Kidney epithelial cell (primary cell): Measurements from ENCODE around the gene MRPS16. TPM values are rescaled to one million over a fixed set of nuclear protein-coding genes. Genes with fewer than 3 reads are reported as not detected.

Source experiments
- DNase-seq: peaks from one replicate; pipeline ENCODE4 v3.0.0-alpha.2; 2010; ENCODE audit warnings: low read depth
- H3K27me3 ChIP-seq: 2 replicates; pipeline ENCODE4 v1.6.0; 2011; ENCODE audit warnings: low read length; ENCODE audit not compliant: control insufficient read depth, insufficient read depth
- H3K36me3 ChIP-seq: 2 replicates; pipeline ENCODE4 v1.5.1; 2011; ENCODE audit warnings: low read length; ENCODE audit not compliant: control insufficient read depth, insufficient read depth
- H3K4me3 ChIP-seq: 2 replicates; pipeline ENCODE4 v1.5.1; 2011; ENCODE audit warnings: low read depth, mild to moderate bottlenecking, control low read depth, low read length
- CTCF ChIP-seq: IDR thresholded peaks from 2 replicates; pipeline ENCODE4 v1.5.1; 2011; ENCODE audit warnings: mild to moderate bottlenecking, moderate library complexity, low read length, control low read depth, inconsistent platforms; ENCODE audit not compliant: insufficient read depth, poor library complexity, severe bottlenecking
- total RNA-seq: library from RNA; depleted of rRNA; stranded (reverse); fragments of >200 nt; gene quantifications from 2 replicates; pipeline ENCODE4 v1.2.3, GENCODE V29; 2015

Gene MRPS16
- total RNA-seq, 1 donor from 2014 or later: 71.9 TPM

GRCh38 chr10:73215749-73216148 lies 36.7 kb downstream of the MRPS16 start:
- H3K36me3 ChIP-seq: no peaks in the 10 kb centered on the region
- TF ChIP-seq CTCF: no peak
- no peaks in the 10 kb centered on the region for H3K27me3 ChIP-seq
- H3K4me3 ChIP-seq: no peak overlapping the region
- no peak for DNase-seq

GRCh38 chr10:73211106-73211811 lies 41.2 kb downstream of the MRPS16 start:
- no peak for DNase-seq
- no peak for TF ChIP-seq CTCF
- Histone ChIP-seq H3K27me3 (no peaks in the 10 kb centered on the region), H3K4me3 (no peak overlapping the region), H3K36me3 (no peaks in the 10 kb centered on the region)

DNA sequence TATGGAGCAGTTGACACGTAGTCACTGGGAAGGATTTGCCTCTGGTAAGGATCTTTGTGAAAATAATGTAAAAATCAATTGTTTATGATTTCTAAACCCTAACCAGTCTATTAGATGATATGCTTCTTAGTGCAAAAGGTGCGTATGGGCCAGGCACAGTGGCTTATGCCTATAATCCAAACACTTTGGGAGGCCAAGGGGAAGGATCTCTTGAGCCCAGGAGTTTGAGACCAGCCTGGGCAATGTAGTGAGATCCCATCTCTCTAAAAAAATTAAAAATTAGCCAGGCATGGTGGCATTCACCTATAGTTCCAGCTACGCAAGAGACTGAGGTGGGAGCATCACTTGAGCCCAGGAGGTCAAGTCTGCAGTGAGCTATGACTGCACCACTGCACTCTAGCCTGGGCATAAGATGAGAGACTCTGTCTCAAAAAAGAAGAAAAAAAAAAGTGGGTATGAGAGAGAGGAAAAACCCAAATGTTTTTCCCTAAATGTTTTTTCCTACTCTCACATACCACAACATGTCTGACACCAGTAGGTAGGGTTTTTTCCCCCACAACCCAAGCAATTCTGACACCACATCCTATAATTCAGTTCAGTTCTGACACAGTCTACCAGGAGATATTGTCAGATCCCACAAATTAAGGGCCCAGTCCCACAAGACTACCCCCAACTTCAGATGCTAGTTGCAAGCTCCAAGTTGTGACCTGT lies 41.9 kb downstream of the MRPS16 start:
- Histone ChIP-seq H3K4me3 (no peak overlapping the region), H3K27me3 (no peaks in the 10 kb centered on the region)
- no peak for TF ChIP-seq CTCF

DNA sequence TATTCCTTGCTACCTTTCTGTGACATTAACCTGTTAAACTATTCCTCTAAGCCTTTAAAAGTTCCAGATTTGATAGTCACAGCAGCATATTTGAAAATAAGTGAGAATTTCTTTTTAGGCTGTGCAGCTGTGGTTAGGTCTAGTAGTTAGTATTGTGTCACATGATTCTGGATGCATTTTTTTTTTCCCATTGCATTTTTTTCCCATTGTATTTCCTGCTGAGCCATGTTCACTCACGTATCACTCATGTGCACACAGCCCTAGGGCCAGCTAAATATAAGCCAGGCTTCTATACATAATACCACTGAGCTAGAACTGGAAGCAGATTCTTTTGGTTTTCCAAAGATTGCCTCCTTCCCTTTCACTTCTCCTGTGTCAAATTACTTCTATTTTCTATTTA lies 42.7 kb downstream of the MRPS16 start:
- TF ChIP-seq CTCF: no peak
- H3K27me3 ChIP-seq: no peaks in the 10 kb centered on the region
- no peak overlapping the region for H3K4me3 ChIP-seq
- DNase-seq: peak; percentile 19
- H3K36me3 ChIP-seq: no peaks in the 10 kb centered on the region

More for the DNA sequence above, 41.9 kb downstream of the MRPS16 start:
- H3K36me3 ChIP-seq: no peaks in the 10 kb centered on the region
- no peak for DNase-seq

DNA sequence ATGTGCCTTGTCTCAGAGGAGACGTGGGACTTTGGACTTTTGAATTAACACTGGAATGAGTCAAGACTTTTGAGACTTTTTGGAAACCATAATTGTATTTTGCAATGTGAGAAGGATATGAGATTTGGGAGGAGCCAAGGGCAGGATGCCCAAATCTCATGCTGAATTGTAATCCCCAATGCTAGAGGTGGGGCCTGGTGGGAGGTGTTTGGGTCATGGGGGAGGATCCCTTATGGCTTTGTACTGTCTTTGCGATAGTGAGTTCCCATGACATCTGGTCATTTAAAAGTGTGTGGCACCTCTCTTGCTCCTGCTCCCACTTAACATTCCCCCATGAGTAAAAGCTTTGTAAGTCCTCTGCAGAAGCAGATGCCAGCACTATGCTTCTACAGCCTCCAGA lies 44.6 kb downstream of the MRPS16 start:
- no peak for DNase-seq
- TF ChIP-seq CTCF: no peak
- no peak overlapping the region for H3K4me3 ChIP-seq
- H3K27me3 ChIP-seq: no peaks in the 10 kb centered on the region
- no peaks in the 10 kb centered on the region for H3K36me3 ChIP-seq
